Astrocyte of the spinal cord (primary cell): ENCODE measurements around the gene SNX5.

Experiments used
- DNase-seq: peaks from one replicate; pipeline ENCODE4 v3.0.0; 2011; ENCODE audit warnings: low read depth, low spot score
- H3K4me3 ChIP-seq: 2 replicates; pipeline ENCODE4 v1.5.1; 2011; ENCODE audit warnings: low read depth, mild to moderate bottlenecking, low read length, moderate library complexity
- CTCF ChIP-seq: IDR thresholded peaks from 2 replicates; pipeline ENCODE4 v1.5.1; 2012; ENCODE audit warnings: low read depth, mild to moderate bottlenecking, low read length, inconsistent platforms
- in situ Hi-C: cut with HindIII; loops from 2 replicates; pipeline ENCODE4 v1.10.0; 2017; ENCODE audit warnings: low sequenced_read_pairs

The SNX5 gene

GRCh38 chr20:17941826-17942196 lies 26.8 kb downstream of the SNX5 start:
- in situ Hi-C loops = no loop called here
- no peak overlapping the region for H3K4me3 ChIP-seq
- DNase-seq = no peak
- TF ChIP-seq CTCF = no peak

DNA sequence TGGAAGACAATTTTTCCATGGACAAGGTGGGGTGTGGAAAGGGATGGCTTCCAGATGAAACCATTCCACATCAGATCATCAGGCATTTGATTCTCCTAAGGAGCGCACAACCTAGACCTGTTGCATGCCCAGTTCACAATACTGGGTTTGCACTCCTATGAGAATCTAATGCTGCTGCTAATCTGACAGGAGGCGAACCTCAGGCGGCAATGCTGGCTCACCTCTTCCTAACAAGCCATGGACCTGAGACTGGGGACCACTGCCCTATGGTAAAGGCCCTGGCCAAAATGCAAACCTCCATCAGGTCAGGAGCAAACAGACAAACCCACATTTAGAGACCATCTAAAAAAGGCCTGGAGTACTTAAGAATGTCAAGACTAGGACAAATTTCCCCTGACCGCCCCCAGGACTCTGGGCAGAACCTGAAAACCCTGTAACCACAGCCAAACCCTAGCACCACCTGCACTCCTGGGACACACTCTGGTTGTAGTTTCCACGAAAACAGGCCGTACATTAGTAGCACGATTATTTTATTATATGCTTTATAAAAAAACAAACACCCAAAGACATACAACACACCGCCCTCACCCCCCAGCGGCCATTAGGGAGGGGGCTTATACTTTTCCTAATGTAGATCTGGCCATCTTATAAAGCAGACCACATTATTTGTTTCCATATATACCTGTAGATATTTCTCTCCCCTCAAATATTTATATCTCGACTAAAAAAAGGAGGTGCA lies 27.3 kb downstream of the SNX5 start:
- no peak for DNase-seq
- no peak overlapping the region for H3K4me3 ChIP-seq
- no peak for TF ChIP-seq CTCF
- in situ Hi-C loops = no loop called here

GRCh38 chr20:17940224-17940971 lies 28.2 kb downstream of the SNX5 start:
- no peak for DNase-seq
- H3K4me3 ChIP-seq = no peak overlapping the region
- no peak for TF ChIP-seq CTCF
- in situ Hi-C loops = no loop called here

GRCh38 chr20:17939622-17940223 lies 28.9 kb downstream of the SNX5 start:
- no peak for DNase-seq
- TF ChIP-seq CTCF = no peak
- in situ Hi-C loops = no loop called here
- H3K4me3 ChIP-seq = no peak overlapping the region

DNA sequence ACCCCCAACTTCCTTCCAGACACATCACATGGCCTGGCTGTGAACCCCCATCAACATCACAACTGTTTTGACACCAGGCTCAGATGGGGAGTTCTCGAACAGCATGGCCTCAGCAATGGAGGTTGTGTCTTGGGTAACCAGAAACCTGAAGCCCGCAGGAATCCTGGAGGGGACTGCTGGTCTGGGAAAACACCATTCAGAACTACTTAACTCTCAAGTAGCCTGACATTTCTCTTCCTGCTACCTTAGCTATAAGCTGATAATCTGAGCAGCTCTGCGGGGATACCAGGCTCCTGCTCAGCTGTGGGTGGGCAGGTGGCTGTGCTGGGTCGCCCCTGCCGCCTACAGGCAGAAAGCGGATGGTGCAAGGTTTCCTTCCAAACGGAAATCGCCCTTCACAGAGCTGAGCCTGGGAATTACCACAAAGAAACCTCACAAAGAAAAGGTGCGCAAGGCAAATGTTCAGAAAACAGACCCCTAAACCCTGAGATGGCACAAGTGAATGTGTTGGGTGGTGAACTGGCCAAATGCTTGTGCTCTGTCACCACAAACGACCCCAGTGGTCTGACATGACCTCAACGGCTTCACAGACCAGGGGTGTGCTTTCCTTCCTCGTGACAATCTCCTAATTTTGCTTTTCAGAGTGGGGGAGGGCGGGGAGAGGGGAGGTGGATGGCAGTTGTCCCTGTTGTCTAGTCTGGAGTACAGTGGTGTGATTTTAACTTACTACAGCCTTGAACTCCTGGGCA lies 29.5 kb downstream of the SNX5 start:
- peak; percentile 98 for TF ChIP-seq CTCF
- DNase-seq = peak; percentile 81
- no peak overlapping the region for H3K4me3 ChIP-seq
- in situ Hi-C loops = no loop called here
